Measurements from ENCODE around the gene SDK1. TPM values are rescaled to one million over a fixed set of nuclear protein-coding genes. Genes with fewer than 3 reads are reported as not detected.

The SDK1 gene
- total and polyA plus RNA-seq, 2 donors (not counting 3 experiments of a cell fraction or from before 2014, with no cell fraction given) = 1.6 to 3.9 TPM

GRCh38 chr7:3836855-3837254 is 535.8 kb downstream of the SDK1 start:
- H4K20me1 ChIP-seq (replicated peaks; ENCODE audit: control insufficient read depth, extremely low read depth, insufficient read depth, low read length) = no peaks in the 10 kb centered on the region
- no peak for FAIRE-seq
- H3K27me3 ChIP-seq (ENCODE audit: control insufficient read depth in 2 of 2, insufficient read depth in 2 of 2, low read length in 2 of 2) = no peaks in the 10 kb centered on the region
- no peak for DNase-seq (ENCODE audit: low read depth, low spot score)
- no peak overlapping the region for H3K4me3 ChIP-seq (replicated peaks in 1 of 3; ENCODE audit: insufficient read depth in 1 of 3, low read depth in 1 of 3, low read length in 3 of 3)
- no peaks in the 10 kb centered on the region for H3K79me2 ChIP-seq (ENCODE audit: control insufficient read depth, insufficient read depth, low read length)
- H3K27ac ChIP-seq (ENCODE audit: insufficient read depth, low read depth, low read length) = no peak overlapping the region
- intact Hi-C loops (cut with micrococcal nuclease) (no loop called here), dilution Hi-C loops (cut with MboI; ENCODE audit: extremely low pct_ligation_motif_present, low sequenced_read_pairs) (no loop called here)
- H2AFZ ChIP-seq (ENCODE audit: low read depth, low read length) = no peak overlapping the region
- BruUV-seq (replicated peaks) = no TSS peak
- no peaks in the 10 kb centered on the region for H3K9me3 ChIP-seq (replicated peaks; ENCODE audit: control insufficient read depth, insufficient read depth, low read length)
- no peaks in the 10 kb centered on the region for H3K36me3 ChIP-seq (ENCODE audit: control insufficient read depth in 2 of 2, extremely low read depth in 1 of 2, insufficient read depth in 2 of 2, low read length in 2 of 2)
- ChIA-PET POLR2A (no interaction called here), CTCF (no interaction called here)
- no peaks in the 10 kb centered on the region for H3K9me1 ChIP-seq (replicated peaks; ENCODE audit: control insufficient read depth, extremely low read depth, insufficient read depth, low read length)
- H3K4me2 ChIP-seq (ENCODE audit: insufficient read depth, low read length) = no peak overlapping the region
- no peak overlapping the region for H3K9ac ChIP-seq (replicated peaks; ENCODE audit: extremely low read depth, insufficient read depth, low read length)
- no peaks in the 10 kb centered on the region for H3K4me1 ChIP-seq (ENCODE audit: control insufficient read depth, extremely low read depth, insufficient read depth, low read length)
- TF ChIP-seq JUN (IDR thresholded peaks at IDR 0.05; ENCODE audit: borderline replicate concordance, insufficient read depth, insufficient read length, low read depth) (no peak), EZH2 (IDR thresholded peaks at IDR 0.05; ENCODE audit: borderline replicate concordance, low read depth, low read length, severe bottlenecking) (no peak), FOS (IDR thresholded peaks at IDR 0.05; ENCODE audit: borderline replicate concordance, insufficient read depth, low read length) (no peak), POLR2AphosphoS5 (IDR thresholded peaks at IDR 0.05; ENCODE audit: insufficient read depth, low read depth, low read length) (no peak), GATA2 (IDR thresholded peaks at IDR 0.05; ENCODE audit: insufficient read depth, insufficient read length, low read depth, low read length) (no peak), CTCF (IDR thresholded peaks at IDR 0.05; ENCODE audit: extremely low read depth in 1 of 2, insufficient read depth in 1 of 2, low read depth in 1 of 2, low read length in 2 of 2) (no peak), POLR2A (IDR thresholded peaks at IDR 0.05; ENCODE audit: low read depth, low read length) (no peak), MYC (IDR thresholded peaks at IDR 0.05; ENCODE audit: low read depth, low read length) (no peak), MAX (IDR thresholded peaks at IDR 0.05; ENCODE audit: insufficient read depth, insufficient read length) (no peak)

Data from endothelial cell of umbilical vein (primary cell).